NCI-H345 (cell line): ENCODE results near the gene MROH9.

ENCODE experiments used
- DNase-seq: peaks from one replicate; lab custom pipeline; 2025; lab: John Stamatoyannopoulos, UW

The MROH9 gene

DNA sequence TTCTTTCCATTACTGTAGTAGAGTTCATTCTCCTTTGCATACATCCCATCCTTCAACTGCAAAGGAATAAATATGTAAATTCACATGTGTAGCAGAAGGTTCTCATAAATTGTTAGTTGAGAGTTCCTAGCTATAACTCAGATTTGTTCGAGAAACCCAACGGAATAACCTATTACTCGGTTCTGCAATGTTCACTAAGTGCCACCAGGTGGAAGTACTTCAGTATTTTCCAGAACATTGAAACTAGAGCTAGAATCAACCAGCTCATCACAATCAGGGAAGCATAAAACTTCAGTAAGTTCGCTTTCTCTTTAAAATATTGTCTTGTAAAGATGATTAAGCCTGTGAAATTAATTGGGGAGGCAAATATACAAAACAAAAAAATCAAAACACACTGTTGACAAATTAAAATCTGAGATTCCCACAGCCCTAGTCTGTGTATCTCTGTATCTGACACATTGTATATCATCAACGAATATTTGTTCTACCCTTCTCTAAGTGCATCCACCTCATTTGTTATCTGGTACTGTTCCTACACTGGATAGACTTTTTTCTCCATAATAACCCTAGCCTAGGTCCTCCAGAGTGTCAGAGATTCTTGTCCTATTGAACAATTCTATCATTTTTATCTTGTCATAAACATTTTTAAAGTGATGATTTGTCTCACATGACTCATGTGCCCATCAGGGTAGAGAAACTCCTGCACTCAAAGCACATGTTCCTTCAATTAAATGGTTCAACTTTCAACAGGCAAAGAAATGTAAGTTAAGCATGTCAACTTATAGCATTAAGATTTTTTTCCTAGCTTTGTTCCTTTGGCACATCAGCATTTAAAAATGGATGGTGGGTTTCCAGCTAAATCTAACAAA, 31.9 kb downstream of the MROH9 start:
- DNase-seq = peak; percentile 22

DNA sequence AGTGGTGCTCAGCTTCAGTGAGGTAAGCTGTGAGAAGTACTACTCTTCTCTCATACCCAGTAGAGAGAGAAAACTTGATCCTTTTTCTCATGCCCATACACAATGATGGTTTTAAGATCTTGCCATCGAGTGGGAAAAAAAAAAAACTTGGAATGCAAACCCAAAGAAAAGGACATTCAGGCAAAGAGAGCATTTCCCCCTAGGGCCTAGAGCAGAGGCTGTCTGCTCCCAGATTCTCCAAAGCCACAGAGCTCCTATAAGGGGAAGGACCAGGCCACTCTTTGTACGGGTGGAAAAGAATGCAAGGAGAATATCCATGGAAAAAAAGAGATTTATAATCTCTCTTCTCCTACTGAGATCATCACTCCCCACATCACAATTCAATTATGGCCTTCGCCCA, 34.9 kb downstream of the MROH9 start:
- DNase-seq = no peak

DNA sequence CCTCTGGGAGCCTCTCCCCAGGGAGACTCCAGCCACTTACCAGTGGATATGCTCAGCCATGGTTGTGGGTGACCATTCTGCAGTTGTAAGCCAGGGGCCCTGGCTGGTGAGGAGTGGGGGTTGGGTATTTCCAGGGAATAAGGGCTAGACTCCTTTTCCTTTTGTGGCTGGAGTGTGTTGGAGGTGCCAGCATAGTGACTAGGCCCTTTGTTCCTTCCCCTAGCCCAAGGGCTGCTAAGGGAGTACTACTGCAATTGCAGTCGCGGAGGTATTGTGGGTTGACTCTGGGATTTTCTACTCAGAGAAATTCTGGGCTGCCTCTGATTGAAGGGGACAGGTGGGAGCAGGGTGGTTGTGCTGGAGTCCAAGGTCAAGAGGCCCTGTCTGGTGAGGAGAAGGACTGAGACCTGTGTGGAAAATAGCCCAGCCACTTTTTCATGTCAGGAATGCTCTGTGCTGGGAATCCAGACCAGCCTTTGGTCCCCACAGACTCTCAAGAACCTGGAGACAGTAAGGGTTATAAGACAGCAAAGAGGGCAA, 43.1 kb downstream of the MROH9 start:
- no peak for DNase-seq

DNA sequence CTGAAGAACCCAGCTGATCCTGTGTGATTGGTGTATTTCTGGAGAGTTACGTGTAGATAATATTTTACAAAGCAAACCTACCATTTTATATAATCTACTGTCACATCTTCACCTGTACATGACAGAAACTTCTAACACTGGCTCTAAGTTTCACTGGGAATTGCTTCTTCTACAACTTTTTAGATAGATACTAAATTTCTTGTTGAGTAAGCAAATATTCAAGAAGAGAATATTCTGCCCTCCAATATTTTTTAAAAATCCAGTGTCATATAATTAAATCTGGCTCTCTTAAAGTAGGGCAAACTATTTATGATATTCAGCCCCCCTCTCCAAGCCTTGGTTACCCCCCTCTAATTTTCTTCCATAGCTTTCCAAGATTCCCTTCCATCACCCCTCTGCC, 50.1 kb downstream of the MROH9 start:
- DNase-seq = no peak

DNA sequence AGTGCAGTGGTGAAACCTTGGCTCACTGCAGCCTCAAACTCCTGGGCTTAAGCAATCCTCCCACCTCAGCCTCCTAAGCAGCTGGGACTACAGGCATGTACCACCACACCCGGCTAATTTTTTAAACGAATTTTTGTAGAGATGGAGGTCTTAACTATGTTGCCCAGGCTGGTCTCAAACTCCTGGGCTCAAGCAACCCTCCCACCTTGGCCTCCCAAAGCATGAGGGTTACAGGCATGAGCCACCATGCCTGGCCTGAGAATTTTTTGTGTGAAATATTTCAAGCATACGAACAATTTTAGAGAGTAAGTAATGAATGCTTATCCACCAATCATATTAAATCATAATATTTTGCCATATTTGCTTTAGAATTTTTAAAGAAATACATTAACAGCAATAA, 51.6 kb downstream of the MROH9 start:
- no peak for DNase-seq

DNA sequence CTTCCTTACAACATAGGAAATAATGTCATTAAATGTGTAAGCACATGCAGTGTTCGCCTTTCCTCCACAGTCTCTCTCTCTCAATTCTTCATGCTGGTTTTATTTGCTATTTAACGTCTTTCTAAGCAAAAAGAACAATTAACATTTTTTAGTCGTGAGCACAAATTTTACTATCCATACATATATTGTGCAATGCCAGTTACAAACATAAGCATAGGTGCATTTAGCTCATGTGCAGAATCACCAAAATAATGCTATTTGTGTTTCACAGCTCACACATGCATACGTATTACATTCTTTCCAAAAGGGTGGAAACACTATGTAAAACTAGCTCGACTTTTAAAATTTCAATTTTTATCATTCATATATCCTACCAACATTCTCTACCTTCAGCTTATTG, 52.1 kb downstream of the MROH9 start:
- no peak for DNase-seq

DNA sequence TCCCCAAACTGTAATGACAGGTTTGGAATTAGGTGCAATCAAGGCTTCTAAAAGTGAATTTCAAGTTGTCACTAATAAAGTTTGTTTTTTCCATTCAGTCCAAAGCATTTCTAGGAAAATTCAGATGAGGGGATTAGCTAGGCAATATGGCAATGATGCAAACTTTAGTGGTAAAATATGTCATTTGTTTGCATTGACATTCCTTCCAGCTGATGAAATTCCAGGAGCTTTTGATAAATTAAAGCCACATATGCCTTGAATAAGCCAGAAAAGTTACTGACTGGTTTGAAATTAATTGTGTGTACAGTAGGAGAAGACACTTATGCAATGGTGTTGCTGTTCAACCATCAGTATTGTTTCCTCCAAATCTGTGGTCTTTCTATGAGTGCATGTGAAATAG, 57.8 kb downstream of the MROH9 start:
- no peak for DNase-seq

DNA sequence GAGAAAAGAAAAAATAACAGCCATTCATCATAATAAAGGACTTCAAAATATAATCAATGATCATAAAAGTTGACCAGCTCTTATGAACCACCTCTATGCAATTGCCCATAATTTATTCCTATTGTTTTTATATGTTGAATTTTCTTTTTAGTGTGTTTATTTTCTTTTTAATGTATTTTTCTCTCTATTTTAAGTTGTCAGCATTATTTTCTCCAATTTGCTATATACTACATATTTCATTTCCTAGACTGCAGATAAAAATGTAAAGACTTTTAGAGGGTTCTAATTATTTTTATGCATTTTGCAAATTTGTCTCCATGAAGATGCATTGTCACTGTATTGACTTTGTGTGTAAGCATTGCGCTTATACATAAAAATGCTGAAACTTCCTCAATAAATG, 58.4 kb downstream of the MROH9 start:
- DNase-seq = no peak

DNA sequence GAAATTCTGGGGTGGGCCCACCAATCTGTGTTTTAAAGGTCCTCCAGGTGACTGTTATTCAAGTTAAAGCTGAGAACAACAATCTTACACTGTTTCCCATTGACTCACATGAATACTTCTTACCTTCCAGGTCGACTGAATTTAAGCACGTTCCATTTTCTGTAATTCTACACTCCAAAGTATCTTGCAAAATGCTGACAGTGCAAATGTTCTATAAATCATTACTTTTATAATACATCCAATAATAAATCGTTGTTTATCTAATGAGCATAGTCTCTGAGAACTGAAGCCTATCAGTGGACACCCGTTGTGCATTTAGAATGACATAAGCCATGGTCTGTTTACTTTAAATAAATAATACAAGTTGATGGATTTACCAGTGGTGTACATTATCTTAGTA, 79.5 kb downstream of the MROH9 start:
- DNase-seq = no peak

DNA sequence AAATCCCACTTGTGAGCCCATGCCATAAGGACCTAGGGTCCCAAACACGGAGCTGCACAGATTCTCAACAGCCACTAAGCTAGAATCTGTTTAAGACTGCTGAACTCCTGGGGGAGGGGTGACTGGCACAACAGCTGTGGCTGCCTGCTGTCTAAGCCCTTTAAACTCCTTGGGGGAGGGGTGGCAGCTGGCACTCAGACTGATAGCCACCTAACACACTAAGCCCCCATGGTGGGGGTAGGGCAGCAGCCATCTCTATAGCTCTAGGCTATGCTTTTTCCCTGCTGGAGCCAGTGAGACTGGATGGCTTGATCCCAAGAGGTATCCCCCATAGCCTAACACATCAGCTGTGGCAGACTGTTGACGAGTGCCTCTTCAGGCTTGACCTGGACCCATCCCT, 82.1 kb downstream of the MROH9 start:
- DNase-seq = no peak

DNA sequence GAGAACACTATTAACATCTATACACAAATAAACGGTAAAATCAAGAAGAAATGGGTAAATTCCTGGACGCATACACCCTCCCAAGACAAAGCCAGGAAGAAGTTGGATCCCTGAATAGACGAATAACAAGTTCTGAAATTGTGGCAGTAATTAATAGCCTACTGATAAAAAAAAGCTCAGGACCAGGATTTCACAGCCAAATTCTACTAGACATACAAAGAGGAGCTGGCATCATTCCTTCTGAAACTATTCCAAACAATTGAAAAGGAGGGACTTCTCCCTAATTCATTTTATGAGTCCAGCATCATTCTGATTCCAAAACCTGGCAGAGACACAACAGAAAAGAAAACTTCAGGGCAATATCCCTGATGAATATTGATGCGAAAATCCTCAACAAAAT, 84.6 kb downstream of the MROH9 start:
- no peak for DNase-seq

DNA sequence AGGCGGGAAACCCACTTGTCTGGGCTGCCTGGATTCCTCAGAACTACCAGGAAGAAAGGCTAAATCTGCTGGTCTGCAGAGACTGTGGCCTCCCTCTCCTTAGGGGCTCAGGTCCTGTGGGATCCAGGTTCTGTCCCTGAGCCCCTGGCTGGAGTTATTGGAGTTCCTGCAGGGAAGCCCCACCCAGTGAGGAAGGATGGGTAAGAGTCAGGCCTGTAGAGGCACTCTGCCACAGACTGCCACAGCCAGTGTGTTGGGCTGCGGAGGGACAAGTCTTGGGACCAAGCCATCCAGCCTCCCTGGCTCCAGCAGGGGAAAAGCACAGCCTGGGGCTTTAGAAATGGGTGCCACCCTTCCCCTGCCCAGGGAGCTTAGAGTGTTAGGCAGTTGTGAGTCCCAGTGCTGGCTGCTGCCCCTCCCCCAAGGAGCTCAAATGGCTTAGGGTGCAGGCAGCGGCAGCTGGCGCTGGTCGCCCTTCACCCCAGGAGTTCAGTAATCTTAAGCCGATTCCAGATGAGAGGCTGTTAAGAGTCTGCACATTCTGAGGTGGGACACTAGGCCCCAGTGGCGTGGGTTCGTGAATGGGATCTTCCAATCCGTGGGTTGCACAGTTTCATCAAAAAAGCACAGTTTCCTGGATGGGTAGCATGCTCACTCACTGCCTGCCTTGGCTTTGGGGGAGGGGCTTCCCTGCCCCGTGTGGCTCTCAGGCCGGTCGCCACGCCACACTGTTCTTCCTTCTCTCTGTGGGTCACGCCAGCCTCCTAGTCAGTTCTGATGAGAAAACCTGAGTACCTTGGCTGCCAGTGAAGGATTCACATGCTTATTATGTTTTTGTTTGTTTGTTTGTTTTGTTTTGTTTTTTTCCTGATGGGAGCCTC, 97.7 kb downstream of the MROH9 start:
- DNase-seq = no peak

DNA sequence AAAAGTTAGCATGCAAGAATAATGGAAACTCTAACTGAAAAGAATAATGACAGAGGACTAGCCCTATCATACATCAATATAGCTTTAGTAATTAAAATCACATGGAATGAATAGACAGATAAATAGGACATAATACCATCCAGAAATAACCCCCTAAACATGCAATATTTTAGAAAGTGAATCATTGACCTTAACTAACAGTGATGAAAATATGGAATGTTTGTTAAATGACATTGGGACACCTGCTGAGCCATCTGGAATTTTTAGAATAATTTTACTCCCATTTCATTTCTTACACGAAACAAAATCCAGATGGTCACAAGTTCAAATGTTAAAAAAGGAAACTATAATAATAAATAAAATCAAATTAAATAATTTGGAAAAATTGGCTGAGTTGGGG, 102.3 kb downstream of the MROH9 start:
- no peak for DNase-seq

DNA sequence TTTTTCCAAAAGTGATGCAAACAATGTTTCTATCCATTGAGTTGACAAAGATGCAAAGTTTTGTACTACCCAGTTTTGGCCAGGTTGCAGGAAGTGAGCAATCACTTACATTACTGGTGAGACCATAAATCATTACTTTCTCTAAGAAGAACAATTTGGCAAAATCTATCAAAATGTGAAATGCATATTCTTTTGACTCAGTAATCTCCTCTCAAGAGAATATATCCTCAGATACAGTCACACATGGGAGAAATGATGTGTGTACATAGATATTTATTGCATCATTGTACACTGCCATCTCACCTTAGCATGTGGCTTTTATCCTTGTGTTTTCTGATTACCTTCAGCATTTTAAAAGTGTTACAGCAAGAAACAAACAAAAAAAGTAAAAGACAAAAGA, 103.0 kb downstream of the MROH9 start:
- DNase-seq = no peak

DNA sequence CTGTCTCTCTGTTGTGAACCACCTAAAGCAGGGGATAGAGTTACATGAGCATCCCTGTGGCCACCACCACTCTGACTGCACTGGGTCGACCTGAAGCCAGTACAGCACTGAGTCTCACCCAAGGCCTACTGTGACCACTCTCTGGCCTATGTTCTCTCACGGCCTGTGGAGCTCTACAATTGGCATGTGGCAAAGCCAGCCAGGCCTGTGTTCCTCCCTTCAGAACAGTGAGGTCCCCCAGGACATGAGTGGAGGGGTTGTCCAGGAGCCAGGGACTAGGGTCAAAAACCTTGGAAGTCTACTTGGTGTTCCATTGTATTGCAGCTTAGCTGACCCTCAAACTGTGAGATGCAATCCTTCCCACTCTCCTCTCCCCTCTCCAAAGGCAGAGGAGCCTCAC, 112.7 kb downstream of the MROH9 start:
- DNase-seq = no peak

DNA sequence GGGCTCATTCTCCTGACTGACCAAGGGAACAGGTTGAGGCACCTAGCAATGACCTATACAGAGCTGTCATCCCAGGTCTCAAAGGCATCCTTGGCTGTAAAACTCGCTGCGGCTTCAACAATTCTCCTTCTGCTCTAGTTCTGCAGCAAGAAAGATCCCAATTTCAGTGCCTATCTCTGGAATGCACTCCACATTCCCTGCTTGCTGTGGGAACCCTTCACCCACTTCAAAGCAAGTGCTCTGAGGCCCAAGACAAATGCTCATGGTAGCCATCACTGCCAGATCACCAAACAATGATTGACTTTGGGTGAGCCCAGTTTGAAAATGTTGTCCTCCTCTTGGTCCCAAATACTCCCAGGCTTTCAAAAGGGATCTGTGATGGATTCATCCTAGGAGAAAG, 117.6 kb downstream of the MROH9 start:
- no peak for DNase-seq

DNA sequence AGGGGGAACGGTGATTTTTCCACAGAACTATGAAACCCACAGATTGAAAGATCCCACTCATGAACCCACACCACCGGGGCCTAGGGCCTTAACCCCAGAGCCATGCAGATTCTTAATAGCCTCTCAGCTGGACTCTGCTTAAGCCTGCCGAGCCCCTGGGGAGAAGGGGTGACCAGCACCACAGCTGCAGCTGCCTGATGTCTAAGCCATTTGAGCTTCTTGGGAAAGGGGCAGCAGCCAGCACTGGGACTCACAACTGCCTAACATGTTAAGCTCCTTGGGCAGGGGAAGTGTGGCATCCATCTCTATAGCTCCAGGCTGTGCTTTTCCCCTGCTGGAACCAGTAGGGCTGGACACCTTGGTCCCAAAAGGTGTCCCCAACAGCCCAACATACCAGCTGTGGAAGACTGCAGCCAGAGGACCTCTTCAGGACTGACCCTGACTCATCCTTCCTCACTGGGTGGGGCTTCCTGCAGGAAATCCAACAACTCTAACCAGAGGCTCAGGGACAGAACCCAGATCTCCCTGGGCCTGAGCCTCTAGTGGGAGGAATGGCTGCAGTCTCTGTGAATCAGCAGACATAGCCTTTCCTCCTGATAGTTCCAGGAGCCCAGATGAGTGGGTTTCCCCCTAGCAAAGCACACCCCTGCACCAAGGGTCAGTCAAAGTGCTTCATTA, 120.8 kb downstream of the MROH9 start:
- DNase-seq = no peak

DNA sequence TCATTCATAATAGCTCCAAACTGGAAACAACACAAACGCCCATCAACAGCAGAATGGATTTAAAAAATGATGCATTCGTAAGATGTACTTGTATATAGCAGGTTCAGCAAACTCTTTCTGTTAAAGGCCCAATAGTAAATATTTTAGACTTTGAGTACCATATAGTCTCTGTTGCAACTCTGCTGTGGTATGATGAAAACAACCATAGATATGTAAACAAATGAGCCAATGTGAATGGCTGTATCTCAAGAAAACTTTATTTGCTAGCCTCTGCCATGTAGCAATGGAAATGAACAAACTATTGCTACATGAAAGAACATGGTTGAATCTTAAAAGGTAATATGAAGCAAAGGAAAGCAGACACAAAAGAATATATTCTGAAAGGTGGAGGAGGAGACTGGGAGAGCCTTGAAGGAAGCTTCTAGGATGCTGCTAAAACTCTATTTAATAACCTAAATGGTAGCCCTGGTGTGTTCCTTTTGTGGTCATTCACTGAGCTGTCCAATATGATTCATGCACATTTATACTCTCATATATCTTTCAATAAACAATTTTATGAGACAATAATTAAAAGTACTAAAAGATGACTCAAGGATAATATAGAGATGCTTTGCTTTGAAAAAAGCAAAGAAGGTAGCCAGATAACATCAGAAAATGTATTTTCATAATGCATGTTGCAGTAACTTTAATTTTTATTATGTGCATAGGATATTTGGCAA, 126.2 kb downstream of the MROH9 start:
- no peak for DNase-seq

DNA sequence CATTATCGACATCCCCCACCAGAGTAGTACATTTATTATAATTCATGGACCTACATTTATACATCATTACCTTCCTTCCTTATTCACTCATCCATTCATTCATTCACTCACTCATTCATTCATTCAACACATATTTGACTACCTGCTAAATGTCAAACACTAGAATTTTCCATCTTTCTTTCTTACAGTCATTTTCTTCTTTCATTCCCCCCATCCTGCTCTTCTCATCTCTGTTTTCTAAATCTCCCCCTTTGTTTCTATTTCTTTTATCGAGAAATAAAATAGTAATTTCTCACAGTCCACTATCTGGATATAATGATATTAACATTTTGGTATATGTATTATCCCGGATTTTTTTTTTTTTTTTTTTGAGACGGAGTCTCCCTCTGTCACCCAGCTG, 127.6 kb downstream of the MROH9 start:
- no peak for DNase-seq

DNA sequence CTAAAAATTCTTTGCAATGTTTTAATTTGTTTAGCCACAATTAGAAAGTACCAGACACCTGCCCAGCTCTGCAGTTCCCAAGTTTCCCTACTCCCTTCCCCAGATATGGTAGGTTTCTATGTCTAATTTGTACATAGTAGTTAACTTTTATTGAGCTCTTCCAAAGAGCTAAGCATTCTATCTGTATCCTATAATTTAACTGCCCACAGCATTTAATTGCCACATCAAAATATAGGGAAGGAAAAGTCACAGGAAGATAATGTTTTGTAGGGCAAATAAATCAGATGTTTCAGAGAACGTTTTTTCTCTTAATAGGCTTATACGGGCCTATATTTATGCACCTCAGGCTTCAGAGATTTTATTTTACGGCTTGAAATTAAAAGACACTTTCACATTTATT, 139.7 kb downstream of the MROH9 start:
- DNase-seq = no peak

DNA sequence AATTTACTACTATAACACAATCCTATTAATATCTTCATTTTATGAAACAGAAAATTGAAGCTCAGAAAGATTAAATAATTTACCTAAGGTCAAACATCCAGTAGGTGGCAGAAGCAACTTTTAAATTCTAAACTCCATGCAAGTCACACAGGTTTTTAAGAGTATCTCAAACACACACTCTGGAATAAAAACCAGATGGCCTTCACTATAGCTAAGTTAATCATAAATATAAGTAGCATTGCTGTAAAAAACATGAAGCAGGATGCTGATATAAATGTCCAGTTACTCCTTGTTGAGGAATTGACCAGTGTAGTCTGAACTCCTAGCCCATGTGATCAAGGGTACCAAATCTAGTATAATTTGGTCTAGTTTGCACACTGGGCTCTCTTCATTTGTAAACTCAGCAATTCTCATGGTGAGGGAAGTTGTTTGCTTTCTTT, 146.0 kb downstream of the MROH9 start:
- DNase-seq = peak; percentile 27

DNA sequence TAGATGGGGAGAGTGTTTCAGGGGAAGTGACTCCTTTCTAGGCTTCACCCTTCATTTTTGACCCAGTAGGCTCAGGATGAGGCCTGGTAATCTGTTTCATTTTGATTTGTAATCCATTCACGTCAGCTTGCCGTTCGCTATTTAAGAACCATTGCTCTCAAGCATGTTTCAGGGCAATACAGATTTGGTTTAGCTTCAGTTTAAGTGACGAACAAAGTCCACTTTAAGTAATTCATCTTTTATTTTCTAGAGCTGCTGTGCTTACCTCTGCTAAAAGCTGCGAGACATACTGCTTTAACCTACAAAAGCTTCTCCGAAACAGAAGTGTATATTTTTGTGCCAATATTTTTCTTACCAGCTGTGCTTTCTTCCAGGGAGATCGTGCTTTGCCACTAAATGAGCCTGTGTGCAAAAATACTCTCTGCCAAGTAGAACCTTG, 146.4 kb downstream of the MROH9 start:
- no peak for DNase-seq
